NCI-H510A treated with DMSO at 0.1 percent for 48 hours (cell line): ENCODE results near the gene TOR2A.

Experiments used
- DNase-seq: peaks from one replicate; lab custom pipeline; 2025; lab: John Stamatoyannopoulos, UW

Gene TOR2A

DNA sequence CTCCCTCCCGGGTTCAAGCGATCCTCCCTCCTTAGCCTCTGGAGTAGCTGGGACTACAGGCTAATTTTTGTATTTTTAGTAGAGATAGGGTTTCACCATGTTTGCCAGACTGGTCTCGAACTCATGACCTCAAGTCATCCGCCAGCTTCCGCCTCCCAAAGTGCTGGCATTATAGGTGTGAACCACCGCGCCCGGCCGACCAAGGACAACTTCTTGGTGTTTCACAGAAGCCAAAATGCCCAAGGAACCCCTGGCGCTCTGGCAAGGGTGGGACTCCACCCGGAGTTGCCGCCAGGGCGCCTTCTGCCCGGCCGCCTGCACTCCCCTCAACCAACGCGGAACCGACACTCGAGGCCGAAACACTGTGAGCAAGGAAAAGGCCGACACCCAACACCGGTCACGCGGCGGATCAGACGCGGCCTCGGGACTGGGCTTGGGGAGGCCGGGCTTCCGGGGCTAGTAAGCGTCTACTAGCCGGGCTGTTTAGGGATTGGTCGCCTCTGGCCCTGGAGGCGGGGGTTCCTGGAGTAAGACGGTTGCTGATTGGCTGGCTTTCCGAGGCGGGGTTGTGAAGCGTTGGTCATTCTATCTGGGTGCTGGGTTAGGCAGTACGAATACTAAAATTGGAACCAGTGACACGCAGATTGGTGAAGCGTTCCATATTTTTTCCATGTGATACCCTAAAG, 36.0 kb downstream of the TOR2A start:
- DNase-seq, result peak; percentile 75

DNA sequence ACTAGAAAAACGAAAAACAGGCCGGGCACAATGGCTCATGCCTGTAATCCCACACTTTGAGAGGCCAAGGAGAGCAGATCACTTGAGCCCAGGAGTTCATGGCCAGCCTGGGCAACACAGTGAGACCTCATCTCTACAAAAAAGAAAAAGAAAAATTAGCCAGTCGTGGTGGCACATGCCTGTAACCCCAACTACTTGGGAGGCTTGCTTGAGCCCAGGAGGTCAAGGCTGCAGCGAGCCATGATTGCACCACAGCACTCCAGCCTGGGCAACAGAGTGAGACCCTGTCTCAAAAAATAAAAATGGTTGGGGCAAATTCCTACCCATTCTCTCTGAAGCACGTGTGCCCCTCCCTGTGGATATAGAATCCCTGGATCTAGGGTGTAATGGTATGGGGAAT, 36.7 kb downstream of the TOR2A start:
- DNase-seq, result no peak

DNA sequence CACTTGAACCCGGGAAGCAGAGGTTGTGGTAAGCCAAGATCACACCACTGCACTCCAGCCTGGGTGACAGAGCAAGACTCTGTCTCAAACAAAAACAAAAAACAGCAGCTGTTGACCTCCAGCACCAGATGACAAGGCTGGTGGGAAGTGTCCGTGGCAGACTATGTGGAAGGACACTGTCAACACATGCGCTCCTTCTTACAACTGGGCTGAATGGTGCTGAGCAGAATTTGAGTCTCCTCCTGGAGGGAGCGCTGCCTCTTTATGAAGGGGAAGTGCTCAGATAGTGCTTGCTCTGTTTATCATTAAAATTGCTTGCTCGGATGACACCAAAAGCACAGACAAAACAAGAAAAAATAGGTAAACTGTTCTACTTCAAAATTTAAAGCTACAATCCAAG, 37.5 kb downstream of the TOR2A start:
- DNase-seq, result no peak

DNA sequence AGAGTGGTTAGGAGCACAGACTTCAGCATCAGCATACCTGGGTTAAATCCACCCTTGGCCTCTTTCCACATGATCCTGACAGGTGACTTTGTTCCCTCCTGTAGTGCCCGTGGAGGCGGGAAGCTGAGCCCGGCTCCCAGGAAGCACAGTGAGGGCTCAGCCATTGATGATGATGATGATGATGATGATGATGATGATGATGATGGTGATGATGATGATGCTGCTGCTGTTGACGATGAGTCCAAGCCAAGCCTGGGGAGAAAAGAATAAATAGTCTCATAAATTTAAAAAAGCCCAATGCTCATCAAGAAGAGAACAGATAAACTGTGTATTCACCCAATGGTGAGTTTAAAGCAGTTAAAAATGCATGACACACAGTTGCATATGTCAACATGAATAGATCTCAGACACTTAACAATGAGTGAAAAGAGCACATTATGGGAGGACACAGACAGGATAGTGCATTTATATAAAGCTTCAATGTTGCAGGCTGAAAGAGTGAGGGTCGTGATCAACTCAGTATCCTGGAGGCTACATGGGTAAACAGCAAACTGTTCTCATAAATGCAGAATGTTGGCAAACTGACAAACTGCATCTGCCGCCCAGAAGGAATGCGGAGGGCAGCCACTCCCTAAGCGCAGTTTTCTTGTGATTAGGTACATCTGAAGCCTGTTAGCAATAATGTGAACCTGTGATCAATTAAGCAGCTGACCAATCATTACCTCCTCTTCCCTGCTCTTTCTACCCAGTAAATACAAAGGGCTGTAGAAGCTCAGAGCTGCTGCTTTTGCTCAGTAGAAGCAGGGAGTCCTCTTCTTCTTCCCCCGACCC, 40.0 kb downstream of the TOR2A start:
- DNase-seq, result no peak

DNA sequence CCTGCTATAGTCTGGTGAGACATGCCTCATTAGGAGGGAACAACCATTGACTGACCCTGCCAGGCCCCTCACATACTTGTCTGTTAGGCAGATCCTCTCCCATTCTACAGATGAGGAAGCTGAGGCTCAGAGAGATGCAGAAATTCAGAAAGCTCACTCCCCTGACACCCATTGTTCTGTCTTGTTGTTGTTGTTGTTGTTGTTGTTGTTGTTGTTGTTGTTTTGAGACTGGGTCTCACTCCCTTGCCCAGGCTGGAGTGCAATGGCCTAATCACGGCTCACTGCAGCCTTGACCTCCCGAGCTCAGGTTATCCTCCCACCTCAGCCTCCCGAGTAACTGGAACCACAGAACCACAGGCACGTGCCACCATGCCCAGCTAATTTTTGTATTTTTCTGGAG, 41.4 kb downstream of the TOR2A start:
- no peak for DNase-seq

DNA sequence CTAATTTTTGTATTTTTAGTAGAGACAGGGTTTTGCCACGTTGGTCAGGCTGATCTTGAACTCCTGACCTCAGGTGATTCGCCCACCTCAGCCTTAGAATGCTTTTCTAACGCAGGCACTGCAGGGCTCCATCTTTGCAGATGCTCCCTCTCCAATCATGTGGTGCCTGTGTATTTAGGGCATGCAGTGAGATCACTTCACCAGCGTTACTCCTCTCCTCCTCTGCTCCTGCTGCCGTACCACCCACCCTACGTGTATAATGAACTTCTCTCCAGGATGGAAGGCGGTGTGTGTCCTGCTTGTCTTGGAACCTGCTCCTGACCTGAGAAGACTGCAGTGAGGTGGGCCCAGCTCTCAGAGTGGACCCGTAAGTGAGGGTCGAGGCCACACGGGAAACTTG, 42.0 kb downstream of the TOR2A start:
- DNase-seq, result no peak

DNA sequence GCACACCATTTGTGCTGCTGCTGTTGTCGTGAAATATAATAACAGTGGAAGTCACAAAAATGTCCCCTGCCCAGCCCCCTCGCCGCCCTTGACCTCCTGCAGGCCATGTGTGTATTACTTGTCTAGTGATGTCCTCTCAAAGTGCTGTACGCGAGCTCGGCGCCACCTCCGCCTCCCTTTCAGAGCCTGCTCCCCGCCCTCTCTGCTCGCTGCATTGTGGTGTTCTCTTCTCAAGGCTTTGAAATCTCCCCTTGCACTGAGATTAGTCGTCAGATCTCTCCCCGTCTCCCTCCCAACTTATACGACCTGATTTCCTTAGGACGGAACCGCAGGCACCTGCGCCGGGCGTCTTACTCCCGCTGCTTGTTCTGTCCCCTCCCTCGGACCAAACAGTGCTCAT, 43.0 kb downstream of the TOR2A start:
- no peak for DNase-seq

DNA sequence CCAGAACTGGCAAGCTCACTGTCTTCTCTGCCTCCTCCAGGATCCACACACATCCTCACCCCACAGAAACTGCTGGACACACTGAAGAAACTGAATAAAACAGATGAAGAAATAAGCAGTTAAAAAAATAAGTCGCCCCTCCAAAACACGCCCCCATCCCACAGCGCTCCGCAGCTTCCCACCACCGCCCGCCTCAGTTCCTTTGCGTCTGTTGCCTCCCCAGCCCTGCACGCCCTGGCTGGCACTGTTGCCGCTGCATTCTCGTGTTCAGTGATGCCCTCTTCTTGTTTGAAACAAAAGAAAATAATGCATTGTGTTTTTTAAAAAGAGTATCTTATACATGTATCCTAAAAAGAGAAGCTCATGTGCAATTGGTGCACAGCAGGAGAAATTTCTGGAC, 44.4 kb downstream of the TOR2A start:
- DNase-seq, result no peak

DNA sequence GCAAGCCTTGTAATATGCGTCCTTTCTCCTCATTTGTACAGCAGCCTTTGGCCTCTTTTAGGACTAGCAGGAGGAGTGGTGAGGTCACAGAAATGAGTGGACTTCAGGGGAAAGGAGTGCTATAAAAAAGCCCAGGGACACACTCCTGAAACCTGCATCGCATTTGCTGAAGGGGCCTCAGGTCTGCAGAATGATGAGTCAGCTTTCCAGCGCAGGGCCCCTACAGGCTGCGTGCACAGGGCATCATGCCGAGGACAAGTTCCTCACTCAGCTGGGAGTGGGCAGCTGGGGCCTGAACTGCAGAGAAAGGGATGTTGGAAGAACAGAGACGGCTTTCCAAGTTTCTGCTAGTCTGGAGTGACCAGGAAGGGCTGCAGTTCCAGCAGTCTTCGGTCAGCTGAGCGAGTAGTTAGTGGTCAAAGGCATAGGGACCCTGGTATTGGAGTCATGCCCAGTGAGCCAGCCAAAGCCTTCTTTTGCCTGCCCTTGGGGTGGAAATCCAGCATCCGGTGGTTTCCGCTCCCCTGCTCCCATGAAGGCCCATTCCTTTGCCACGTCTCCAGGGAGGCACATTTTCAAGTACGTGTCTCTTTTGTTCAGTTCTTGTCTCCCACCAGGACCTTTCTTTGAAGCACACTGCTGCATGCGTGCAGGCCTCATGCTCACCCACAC, 45.6 kb downstream of the TOR2A start:
- no peak for DNase-seq

DNA sequence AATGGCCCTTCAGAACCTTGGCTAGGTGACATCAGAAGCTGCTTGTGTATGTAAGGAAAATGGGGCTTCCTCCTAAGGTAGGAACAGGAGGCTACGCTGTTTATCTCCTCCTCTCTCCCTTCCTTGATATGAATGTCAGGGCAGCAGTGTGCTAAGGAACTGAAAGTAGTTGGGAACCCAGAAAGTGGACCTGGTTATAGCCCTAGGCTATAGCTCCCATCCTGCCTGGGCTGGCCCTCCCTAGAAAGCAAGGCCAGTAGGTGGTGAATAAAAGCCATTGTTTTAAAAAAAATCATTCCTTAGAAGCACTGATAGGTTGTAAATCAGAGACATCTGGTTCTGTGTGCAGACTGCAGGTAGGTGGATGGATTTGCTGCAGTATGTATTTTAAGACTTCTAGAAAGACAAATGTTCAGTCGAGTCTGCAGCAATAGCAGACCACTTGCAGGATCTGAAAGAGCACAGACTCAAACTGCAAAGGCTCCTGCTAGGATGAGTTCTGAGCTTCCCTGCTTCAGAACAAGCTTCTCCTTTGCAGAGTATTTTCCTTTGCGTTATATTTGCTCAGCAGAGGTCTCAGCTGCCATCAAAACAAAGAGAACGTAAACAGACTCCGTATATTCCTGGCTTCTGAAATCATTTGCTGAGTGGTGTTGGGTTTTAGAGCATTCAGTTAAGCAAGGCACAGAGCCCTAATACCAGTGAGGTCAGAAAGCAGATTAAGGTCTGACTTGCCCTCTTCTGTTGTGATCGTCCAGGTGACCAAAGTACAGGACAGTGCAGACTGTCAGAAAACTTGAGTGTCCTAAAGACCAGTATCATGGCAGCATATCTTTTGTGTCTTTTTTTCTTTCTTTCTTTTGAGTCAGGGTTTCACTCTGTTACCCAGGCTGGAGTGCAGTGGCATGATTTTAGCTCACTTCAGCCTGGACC, 48.4 kb downstream of the TOR2A start:
- peak; percentile 6 for DNase-seq

DNA sequence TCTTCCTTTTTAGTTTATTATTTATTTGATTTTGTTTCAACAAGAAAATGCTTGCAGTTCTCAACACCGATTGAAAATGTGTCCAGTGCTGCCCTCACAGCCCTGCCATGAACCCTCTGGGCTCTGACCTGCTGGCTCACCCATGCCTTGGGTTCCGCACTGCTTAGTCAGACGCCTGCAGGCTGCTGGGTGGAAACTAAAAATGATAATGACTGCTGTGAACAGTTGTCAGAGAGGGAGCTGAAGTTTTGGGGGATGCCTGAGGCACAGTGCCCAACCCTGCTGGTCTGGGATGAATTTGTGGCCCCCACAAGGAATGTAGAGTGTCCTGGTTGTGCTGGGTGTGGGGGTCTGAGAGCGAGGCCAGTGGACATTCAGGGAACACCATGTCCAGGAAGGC, 50.5 kb downstream of the TOR2A start:
- DNase-seq, result no peak

DNA sequence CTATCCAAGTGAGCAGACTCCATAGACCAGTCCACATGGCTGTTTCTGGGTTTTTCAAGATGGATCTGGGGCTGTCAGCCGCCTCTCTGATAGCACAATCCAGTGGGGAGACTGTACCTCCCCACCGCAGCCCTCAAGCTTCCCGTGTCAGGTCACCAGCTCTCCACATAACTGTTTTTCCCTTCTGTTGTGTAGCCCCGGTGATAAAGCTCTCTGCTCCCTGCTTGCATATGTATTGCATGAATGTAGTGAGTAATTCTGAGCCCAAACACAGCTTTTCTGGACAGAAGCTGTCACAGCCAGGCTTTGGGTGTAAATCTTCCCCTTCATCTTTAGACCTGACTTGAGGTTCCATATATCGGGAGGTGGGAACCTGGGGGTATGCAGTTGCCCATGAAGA, 51.4 kb downstream of the TOR2A start:
- DNase-seq, result no peak

DNA sequence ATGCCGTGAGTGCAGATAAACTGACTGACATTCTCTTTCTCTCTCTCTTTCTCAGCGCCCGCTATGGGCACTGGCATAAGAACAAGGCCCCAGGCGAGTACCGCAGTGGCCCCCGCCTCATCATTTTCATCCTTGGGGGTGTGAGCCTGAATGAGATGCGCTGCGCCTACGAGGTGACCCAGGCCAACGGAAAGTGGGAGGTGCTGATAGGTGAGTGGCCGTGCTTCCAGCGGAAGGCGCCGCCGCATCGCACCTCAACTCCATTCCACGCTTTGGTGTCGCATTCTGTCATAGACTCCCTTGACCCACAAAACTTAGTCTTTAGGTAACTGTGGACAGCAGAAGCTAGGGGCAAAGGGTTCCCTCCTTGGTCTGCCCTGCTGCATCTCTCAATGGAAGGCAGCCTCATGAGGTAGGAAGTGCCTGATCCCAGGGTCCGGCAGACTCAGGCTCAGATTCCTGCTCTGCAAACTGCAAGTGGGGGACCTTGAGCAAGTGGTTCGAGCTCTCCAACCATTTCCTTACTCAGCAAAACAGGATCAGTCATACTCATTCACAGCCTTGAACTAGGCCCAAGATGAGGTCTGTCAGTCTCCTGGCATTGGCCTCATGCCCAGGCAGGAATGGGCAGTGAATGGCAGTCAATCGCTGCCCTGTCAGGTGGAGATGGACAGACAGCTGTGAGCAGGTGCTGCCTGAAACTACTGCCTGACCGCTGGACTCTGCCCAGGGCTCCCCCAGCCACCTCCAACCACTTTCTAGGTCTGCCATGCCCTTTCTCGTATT, 52.5 kb downstream of the TOR2A start:
- no peak for DNase-seq
